Left forelimb (tissue), 1 donor: ENCODE results near the gene POLR1D.
A peak's percentile ranks its signal among the peaks of the same experiment; 100 is the strongest.
"Not testable (repeated sequence)": the region's sequence is repeated elsewhere in the genome, so short reads cannot be mapped to it uniquely, and the experiment has no call there.

Experiments used
- DNase-seq: peaks from one replicate; pipeline ENCODE4 v3.0.0-alpha.2; 2018; ENCODE audit warnings: low spot score

The POLR1D gene

GRCh38 chr13:27617881-27618321 is 3.8 kb upstream of the POLR1D start:
- DNase-seq, result no peak

GRCh38 chr13:27619093-27619727 is 2.5 kb upstream of the POLR1D start:
- no peak for DNase-seq

GRCh38 chr13:27619728-27620376 is 1.8 kb upstream of the POLR1D start:
- peak; percentile 76 for DNase-seq

GRCh38 chr13:27620377-27621115 is 1.1 kb upstream of the POLR1D start, which contains the start of gene LNX2:
Gene LNX2, minus strand, starts transcription at chr13:27620529. Its CDS starts 38,826 bp downstream, at chr13:27581703.
- peak; percentile 99 for DNase-seq

- no peak for DNase-seq
These were observed 651 bp upstream of the POLR1D start for GRCh38 chr13:27621116-27621365.

- no peak for DNase-seq
These were observed 569 bp downstream of the POLR1D start for GRCh38 chr13:27622102-27622820.

GRCh38 chr13:27622881-27623280 is 1.2 kb downstream of the POLR1D start:
- no peak for DNase-seq

- DNase-seq, result no peak
These were observed 2.4 kb downstream of the POLR1D start for GRCh38 chr13:27624071-27624470.

GRCh38 chr13:27625839-27626238 is 4.1 kb downstream of the POLR1D start:
- DNase-seq, result no peak

- no peak for DNase-seq
These were observed 5.7 kb downstream of the POLR1D start for GRCh38 chr13:27627380-27627779.

GRCh38 chr13:27628081-27628480 is 6.4 kb downstream of the POLR1D start:
- no peak for DNase-seq

- not testable (repeated sequence) for DNase-seq
These were observed 7.1 kb downstream of the POLR1D start for GRCh38 chr13:27628766-27629165.

GRCh38 chr13:27631156-27631555 is 9.5 kb downstream of the POLR1D start:
- DNase-seq, result no peak

- DNase-seq, result no peak
These were observed 10.0 kb downstream of the POLR1D start for GRCh38 chr13:27631665-27632064.

GRCh38 chr13:27632214-27632613 is 10.5 kb downstream of the POLR1D start:
- DNase-seq, result no peak

GRCh38 chr13:27632648-27633047 is 11.0 kb downstream of the POLR1D start:
- no peak for DNase-seq

- DNase-seq, result no peak
These were observed 12.5 kb downstream of the POLR1D start for GRCh38 chr13:27634231-27634630.

GRCh38 chr13:27634791-27635190 is 13.1 kb downstream of the POLR1D start:
- no peak for DNase-seq

- no peak for DNase-seq
These were observed 13.6 kb downstream of the POLR1D start for GRCh38 chr13:27635266-27635665.

GRCh38 chr13:27636589-27637288 is 15.0 kb downstream of the POLR1D start:
- no peak for DNase-seq

GRCh38 chr13:27637289-27637626 is 15.6 kb downstream of the POLR1D start:
- DNase-seq, result no peak

- no peak for DNase-seq
These were observed 16.3 kb downstream of the POLR1D start for GRCh38 chr13:27638001-27638400.
